HG03432 (cell line): ENCODE measurements around the gene GSTP1.
"Not testable (repeated sequence)": the region's sequence is repeated elsewhere in the genome, so short reads cannot be mapped to it uniquely, and the experiment has no call there.

Experiments
- ATAC-seq: cut with Tn5 transposase; IDR thresholded peaks from one replicate; pipeline ENCODE4 v1.9.1; 2021; ENCODE audit warnings: mild to moderate bottlenecking, moderate library complexity; ENCODE audit not compliant: unreplicated experiment

GSTP1 gene

GRCh38 chr11:67583247-67584204, at the start of gene GSTP1:
GSTP1 (plus strand) TSS chr11:67583812; CDS start chr11:67583844, 32 bp downstream.
- peak; percentile 59 for ATAC-seq

GRCh38 chr11:67534070-67534679, 49.4 kb upstream of the GSTP1 start:
- ATAC-seq = no peak

GRCh38 chr11:67535561-67535960, 48.1 kb upstream of the GSTP1 start:
- no peak for ATAC-seq

- ATAC-seq = no peak
These were observed 45.3 kb upstream of the GSTP1 start for GRCh38 chr11:67538306-67538705.

GRCh38 chr11:67538823-67539505, 44.6 kb upstream of the GSTP1 start:
- no peak for ATAC-seq

- no peak for ATAC-seq
These were observed 44.1 kb upstream of the GSTP1 start for GRCh38 chr11:67539550-67539949.

GRCh38 chr11:67541198-67541597, 42.4 kb upstream of the GSTP1 start:
- no peak for ATAC-seq

- ATAC-seq = no peak
These were observed 41.4 kb upstream of the GSTP1 start for GRCh38 chr11:67542169-67542568.

- no peak for ATAC-seq
These were observed 40.6 kb upstream of the GSTP1 start for GRCh38 chr11:67542971-67543370.

- ATAC-seq = no peak
These were observed 40.0 kb upstream of the GSTP1 start for GRCh38 chr11:67543585-67543984.

- ATAC-seq = no peak
These were observed 38.9 kb upstream of the GSTP1 start for GRCh38 chr11:67544616-67545242.

- ATAC-seq = no peak
These were observed 38.3 kb upstream of the GSTP1 start for GRCh38 chr11:67545280-67545679.

GRCh38 chr11:67548112-67548511, 35.5 kb upstream of the GSTP1 start:
- ATAC-seq = not testable (repeated sequence)

GRCh38 chr11:67548555-67549110, 35.0 kb upstream of the GSTP1 start:
- no peak for ATAC-seq

- ATAC-seq = no peak
These were observed 32.5 kb upstream of the GSTP1 start for GRCh38 chr11:67551127-67551526.

GRCh38 chr11:67551697-67552096, 31.9 kb upstream of the GSTP1 start:
- not testable (repeated sequence) for ATAC-seq

GRCh38 chr11:67556244-67556643, 27.4 kb upstream of the GSTP1 start:
- no peak for ATAC-seq

- no peak for ATAC-seq
These were observed 25.4 kb upstream of the GSTP1 start for GRCh38 chr11:67558084-67558772.

- peak; percentile 77 for ATAC-seq
These were observed 21.5 kb upstream of the GSTP1 start for GRCh38 chr11:67561971-67562619.
